ENCODE measurements around the gene MORF4L2.

MORF4L2 gene

GRCh38 chrX:103631145-103631544 is 55.4 kb downstream of the MORF4L2 start:
- DNase-seq: no peak

GRCh38 chrX:103630171-103630511 is 56.4 kb downstream of the MORF4L2 start:
- no peak for DNase-seq

GRCh38 chrX:103629318-103630170 is 57.0 kb downstream of the MORF4L2 start:
- no peak for DNase-seq

GRCh38 chrX:103628386-103629317 is 57.8 kb downstream of the MORF4L2 start, which contains the start of gene TCEAL1:
TSS of gene TCEAL1 (plus strand) at chrX:103628975. CDS start at chrX:103629917, 942 bp downstream.
- peak; percentile 40 for DNase-seq

- no peak for DNase-seq
Observed at GRCh38 chrX:103626855-103627254, 59.6 kb downstream of the MORF4L2 start.
